Panc1 (cell line): ENCODE results near the gene OXCT1. TPM values are rescaled to one million over a fixed set of nuclear protein-coding genes. Genes with fewer than 3 reads are reported as not detected.
A peak's percentile ranks its signal among the peaks of the same experiment; 100 is the strongest.

Source experiments
- ATAC-seq: fragments of 200-7000 bp; cut with Tn5 transposase; 2 replicates; pipeline ENCODE4 v1.9.1; 2020; ENCODE audit warnings: mild to moderate bottlenecking, moderate library complexity
- BruUV-seq: library from RNA; stranded (reverse); fragments of 400-500 nt; replicated peaks from 2 replicates; lab custom pipeline; 2021; lab: Mats Ljungman, UMichigan
- CTCF ChIA-PET: fragments of 300-600 bp; sonication (Branson Sonifier 250); formaldehyde crosslinking; loops from one replicate; lab custom pipeline; 2022; ENCODE audit warnings: antibody characterized with exemption; lab: Charles Lee
- POLR2A ChIA-PET: fragments of 300-600 bp; sonication (Branson Sonifier 250); formaldehyde crosslinking; loops from one replicate; lab custom pipeline; 2022; ENCODE audit warnings: antibody characterized with exemption; lab: Charles Lee
- DNase-seq: peaks from one replicate; pipeline ENCODE4 v3.0.0-alpha.2; 2010; ENCODE audit warnings: low read depth, low spot score
- H3K27ac ChIP-seq: 2 replicates; pipeline ENCODE4 v1.5.1; 2011; ENCODE audit warnings: mild to moderate bottlenecking, low read length, inconsistent platforms
- H3K27me3 ChIP-seq: fragments of 200-500 bp; sonication (Bioruptor generic); 2 replicates; pipeline ENCODE4 v1.6.0; 2014; ENCODE audit warnings: low read length, inconsistent platforms; ENCODE audit not compliant: control insufficient read depth, insufficient read depth
- H3K36me3 ChIP-seq: fragments of 200-500 bp; sonication (Bioruptor generic); 2 replicates; pipeline ENCODE4 v1.5.1; 2014; ENCODE audit warnings: inconsistent platforms, mild to moderate bottlenecking, low read length, moderate library complexity; ENCODE audit not compliant: control insufficient read depth, insufficient read depth
- H3K4me1 ChIP-seq: 2 replicates; pipeline ENCODE4 v1.5.1; 2011; ENCODE audit warnings: inconsistent platforms, mild to moderate bottlenecking, low read length, moderate library complexity; ENCODE audit not compliant: control insufficient read depth, insufficient read depth
- H3K4me3 ChIP-seq, 2 experiments: 2 replicates each; pipeline ENCODE4 v1.5.1; 2011 to 2012; ENCODE audit warnings: low read depth in 2 of 2, low read length in 2 of 2, mild to moderate bottlenecking in 2 of 2, inconsistent platforms in 1 of 2, moderate library complexity in 1 of 2
- H3K9me3 ChIP-seq: fragments of 200-500 bp; sonication (Bioruptor generic); 2 replicates; pipeline ENCODE4 v1.5.1; 2014; ENCODE audit warnings: low read depth, mild to moderate bottlenecking, inconsistent platforms, low read length, moderate library complexity; ENCODE audit not compliant: control insufficient read depth, insufficient read depth
- CTCF ChIP-seq: fragments of 450-650 bp; IDR thresholded peaks from 2 replicates; pipeline ENCODE4 v1.5.1; 2017; ENCODE audit warnings: mild to moderate bottlenecking
- POLR2AphosphoS5 ChIP-seq: IDR thresholded peaks from 2 replicates; pipeline ENCODE4 v1.6.1; 2012; ENCODE audit warnings: mild to moderate bottlenecking, low read depth, low read length, moderate library complexity
- REST ChIP-seq, 2 experiments: IDR thresholded peaks; 2 replicates each; pipeline ENCODE4 v1.6.1; 2011 to 2012; ENCODE audit warnings: low read depth in 2 of 2, control low read depth in 1 of 2, low read length in 1 of 2, mild to moderate bottlenecking in 1 of 2, moderate library complexity in 1 of 2; ENCODE audit not compliant: insufficient read depth in 1 of 2
- SIN3A ChIP-seq: IDR thresholded peaks from 2 replicates; pipeline ENCODE4 v1.6.1; 2012; ENCODE audit warnings: low read depth, mild to moderate bottlenecking, low read length, moderate library complexity, borderline replicate concordance; ENCODE audit not compliant: insufficient read depth
- TCF7L2 ChIP-seq: IDR thresholded peaks from 2 replicates; pipeline ENCODE4 v1.6.1; 2011; ENCODE audit warnings: mild to moderate bottlenecking, low read depth, low read length, inconsistent platforms
- in situ Hi-C: cut with HindIII; loops from 2 replicates; pipeline ENCODE4 v1.10.0; 2016; ENCODE audit warnings: low sequenced_read_pairs, low pct_unique_long_range_greater_than_20kb
- intact Hi-C: fragments of 100-400 bp; cut with micrococcal nuclease; formaldehyde crosslinking; loops from one replicate; pipeline ENCODE4 v1.10.0; 2022; ENCODE audit not compliant: unreplicated experiment
- total RNA-seq: library from RNA; stranded (reverse); gene quantifications from one replicate; pipeline ENCODE4 v1.2.1, GENCODE V29; 2021; ENCODE audit not compliant: unreplicated experiment

The OXCT1 gene
- total RNA-seq, 1 experiment from 2014 or later, result 10.5 TPM

- no TSS peak for BruUV-seq
- no peaks in the 10 kb centered on the region for H3K27me3 ChIP-seq
- H3K36me3 ChIP-seq, result no peaks in the 10 kb centered on the region; the same call in 1 of the 2 replicates
- no peak overlapping the region for H3K4me3 ChIP-seq
- POLR2A ChIA-PET, result no interaction called here
- TF ChIP-seq CTCF, result peak; percentile 75; the same call in 1 of the 2 replicates
- no peak for TF ChIP-seq SIN3A
- no peak for TF ChIP-seq POLR2AphosphoS5
- in situ Hi-C loops, result no loop called here
- intact Hi-C loops, result loop anchor here (2.0 to 5.0 kb wide), 3 partner anchors 135 to 941 kb away; no protein-coding TSS in a partner anchor
- no peak for DNase-seq
- ATAC-seq, result peak; percentile 68
- H3K4me1 ChIP-seq, result no peaks in the 10 kb centered on the region
- no peak overlapping the region for H3K27ac ChIP-seq
- no peaks in the 10 kb centered on the region for H3K9me3 ChIP-seq
- CTCF ChIA-PET, result interaction anchor here (0.7 to 1.0 kb wide), 2 partner anchors 146 to 939 kb away, joined by 3 to 4 read pairs; no protein-coding TSS in a partner anchor
Measured at GRCh38 chr5:41843456-41844370, 26.5 kb downstream of the OXCT1 start.

GRCh38 chr5:41842777-41843176, 27.4 kb downstream of the OXCT1 start:
- no peaks in the 10 kb centered on the region for H3K27me3 ChIP-seq
- no peaks in the 10 kb centered on the region for H3K4me1 ChIP-seq
- no peak for ATAC-seq
- TF ChIP-seq POLR2AphosphoS5, result no peak
- no peak for TF ChIP-seq SIN3A
- no peak for TF ChIP-seq REST (IDR thresholded peaks at IDR 0.05; ENCODE audit: insufficient read depth in 1 of 2, low read depth in 2 of 2, low read length in 1 of 2)
- TF ChIP-seq CTCF, result no peak
- TF ChIP-seq TCF7L2, result no peak
- intact Hi-C loops, result loop anchor here (2.0 to 5.0 kb wide), 3 partner anchors 134 to 940 kb away; no protein-coding TSS in a partner anchor
- H3K4me3 ChIP-seq, result no peak overlapping the region
- H3K36me3 ChIP-seq, result no peaks in the 10 kb centered on the region; the same call in 1 of the 2 replicates
- ChIA-PET POLR2A (no interaction called here), CTCF (interaction anchor here (0.7 kb wide), 1 partner anchor 146 kb away, joined by 3 read pairs; no protein-coding TSS in a partner anchor)
- no peak overlapping the region for H3K27ac ChIP-seq
- BruUV-seq, result no TSS peak
- no peak for DNase-seq
- in situ Hi-C loops, result no loop called here
- H3K9me3 ChIP-seq, result no peaks in the 10 kb centered on the region
